NCI-H1694 treated with DMSO at 0.1 percent for 48 hours (cell line): Measurements from ENCODE around the gene BASP1.
"Not testable (repeated sequence)": the region's sequence is repeated elsewhere in the genome, so short reads cannot be mapped to it uniquely, and the experiment has no call there.

Experiments
- DNase-seq: peaks from one replicate; lab custom pipeline; 2025; lab: John Stamatoyannopoulos, UW

BASP1 gene

GRCh38 chr5:17256171-17256570 is 38.7 kb downstream of the BASP1 start:
- no peak for DNase-seq

DNA sequence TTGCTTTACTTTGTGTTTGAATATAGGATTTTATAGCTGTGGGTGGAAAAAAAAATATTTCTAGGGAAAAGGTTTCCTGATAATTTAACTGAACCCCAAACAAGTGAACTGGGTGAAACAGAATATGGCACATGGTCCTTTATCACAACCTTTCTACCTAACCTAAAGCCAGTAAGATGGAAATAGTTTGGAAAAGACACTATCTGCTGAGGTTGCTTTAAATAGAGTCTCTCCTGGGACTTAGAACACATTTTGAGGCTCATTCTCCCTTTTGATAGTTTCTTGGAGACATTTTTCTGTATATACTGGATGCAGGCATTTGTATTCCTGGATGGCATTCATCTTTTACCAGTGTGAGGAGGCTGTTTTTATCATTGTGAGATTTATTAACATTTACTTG is 39.4 kb downstream of the BASP1 start:
- no peak for DNase-seq

DNA sequence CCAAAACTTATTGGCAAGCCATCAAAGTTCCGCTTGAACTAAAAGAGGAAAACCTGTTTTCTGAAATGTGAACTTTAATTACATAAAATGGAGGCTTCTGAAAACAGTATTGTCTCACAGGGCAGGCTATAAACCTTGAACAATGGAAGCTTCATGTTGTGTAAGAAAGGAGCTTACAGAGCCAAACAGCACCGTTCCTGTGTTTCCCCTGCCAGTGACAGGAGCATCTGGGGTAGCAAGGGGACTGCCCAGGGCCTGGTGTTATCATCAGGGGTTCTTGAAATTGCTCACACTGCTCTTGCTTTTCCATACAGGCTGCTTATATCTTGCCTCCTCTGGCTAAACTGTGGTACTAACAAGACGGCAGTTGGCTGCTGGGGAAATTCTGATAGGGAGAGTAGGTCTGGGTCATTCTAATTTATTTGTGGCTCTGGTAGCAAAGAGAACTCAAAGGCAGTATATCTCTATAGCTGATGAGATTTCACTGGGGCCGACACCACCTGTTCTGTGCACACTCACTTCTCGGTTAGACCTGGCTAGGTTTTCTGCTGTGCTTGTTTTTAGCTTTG is 40.4 kb downstream of the BASP1 start:
- DNase-seq, result no peak

DNA sequence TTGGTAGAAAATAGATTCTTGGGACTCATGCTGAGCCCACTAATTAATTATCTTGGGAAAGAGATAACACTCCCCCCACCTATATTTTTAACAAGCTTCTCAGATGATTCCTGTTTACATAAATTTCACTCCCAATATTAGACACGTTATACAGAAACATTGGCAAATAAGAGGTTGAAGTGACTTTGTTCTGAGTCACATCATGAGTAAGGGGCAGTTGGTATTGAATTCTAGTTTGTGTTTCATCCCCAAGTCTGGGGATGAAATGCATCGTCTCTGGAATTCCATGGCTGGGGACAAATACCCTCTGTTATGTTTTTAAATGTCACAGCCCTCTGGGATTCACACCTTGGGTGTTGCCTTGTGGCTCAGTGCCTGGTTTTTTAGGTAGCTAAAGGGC is 41.0 kb downstream of the BASP1 start:
- DNase-seq, result no peak

GRCh38 chr5:17259012-17259411 is 41.6 kb downstream of the BASP1 start:
- not testable (repeated sequence) for DNase-seq

DNA sequence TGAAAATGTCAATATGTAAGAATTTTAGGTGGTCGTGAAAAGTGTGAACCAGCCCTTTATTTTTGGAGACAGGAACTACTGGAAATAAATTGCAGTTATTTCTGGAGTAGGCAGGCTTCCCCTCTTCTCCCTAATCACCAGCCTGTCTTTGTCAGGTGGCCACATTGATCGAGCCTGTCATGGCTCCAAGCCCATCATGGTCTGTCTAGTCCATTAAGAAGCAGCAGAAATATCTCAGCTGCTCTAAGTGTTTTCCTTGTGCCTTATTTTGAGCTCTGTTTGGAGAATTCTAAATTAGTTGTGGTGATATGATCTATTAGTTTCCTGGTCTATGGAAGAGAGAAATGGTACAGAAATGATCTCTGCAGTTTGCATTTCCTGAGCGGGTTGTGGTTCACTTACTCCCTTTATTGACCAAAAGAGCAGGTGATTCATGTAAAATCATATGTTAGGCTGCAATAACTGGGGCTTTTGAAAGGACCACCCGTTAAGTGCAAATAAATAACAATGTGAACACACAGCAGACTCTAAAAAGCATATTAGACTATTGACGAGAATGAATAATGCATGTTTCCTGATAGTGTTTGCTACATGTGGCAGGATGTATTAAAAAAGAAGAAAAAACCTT is 42.3 kb downstream of the BASP1 start:
- no peak for DNase-seq

GRCh38 chr5:17260549-17260948 is 43.1 kb downstream of the BASP1 start:
- DNase-seq, result no peak

DNA sequence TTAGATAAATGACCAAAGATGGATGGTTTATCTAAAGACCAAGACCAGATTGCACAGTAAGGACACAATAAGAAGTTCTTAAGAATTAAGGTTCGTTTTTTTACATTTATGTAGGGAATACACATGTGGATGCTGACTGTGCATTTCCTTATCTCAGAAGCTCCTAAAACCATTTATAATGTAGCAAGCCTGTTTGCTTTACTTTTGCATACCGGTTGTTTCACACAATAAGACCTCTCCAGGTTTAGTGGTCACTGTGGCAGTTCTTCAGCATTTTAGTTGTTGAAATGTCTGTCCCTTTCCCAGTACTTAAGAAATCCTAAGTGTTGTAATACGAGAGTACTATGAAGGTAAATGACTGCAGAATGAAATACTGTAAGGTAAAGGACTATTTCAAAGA is 43.6 kb downstream of the BASP1 start:
- no peak for DNase-seq

DNA sequence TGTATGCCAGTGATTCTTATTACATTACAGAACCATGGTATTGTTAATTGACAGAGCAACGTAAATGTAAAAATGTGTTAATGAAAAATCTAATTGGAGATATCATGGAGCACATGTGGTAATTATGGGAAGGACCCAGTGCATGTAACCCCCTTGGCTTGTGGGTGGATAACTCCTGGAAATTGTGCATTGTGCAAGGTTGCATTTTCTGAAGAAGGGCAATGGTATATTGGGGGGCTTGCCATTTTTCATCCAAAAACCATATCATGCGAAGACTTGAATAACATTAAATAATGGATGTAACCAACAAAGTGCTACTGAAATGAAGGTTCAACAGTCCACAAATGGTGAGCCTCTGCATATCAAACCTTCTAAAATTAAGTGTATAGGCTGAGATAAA is 47.6 kb downstream of the BASP1 start:
- DNase-seq, result no peak

DNA sequence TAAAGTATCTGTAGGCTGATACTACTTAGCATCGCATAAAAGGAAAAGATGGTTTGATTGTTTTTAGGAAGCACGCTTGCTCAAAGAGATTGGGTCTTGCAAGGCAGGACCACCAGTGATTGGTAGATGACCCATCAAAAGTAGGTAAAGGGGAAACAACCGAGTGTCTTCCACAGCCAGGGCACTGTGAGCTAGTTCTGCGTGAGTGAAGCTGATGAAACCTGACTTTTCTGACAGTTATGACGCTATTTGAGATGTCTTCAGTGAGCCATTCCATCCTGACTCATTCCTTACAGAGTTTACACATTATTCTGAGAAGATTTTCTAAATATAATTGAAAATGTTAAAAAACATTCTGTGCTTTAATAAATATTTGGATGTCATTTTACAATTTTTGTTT is 49.7 kb downstream of the BASP1 start:
- no peak for DNase-seq

DNA sequence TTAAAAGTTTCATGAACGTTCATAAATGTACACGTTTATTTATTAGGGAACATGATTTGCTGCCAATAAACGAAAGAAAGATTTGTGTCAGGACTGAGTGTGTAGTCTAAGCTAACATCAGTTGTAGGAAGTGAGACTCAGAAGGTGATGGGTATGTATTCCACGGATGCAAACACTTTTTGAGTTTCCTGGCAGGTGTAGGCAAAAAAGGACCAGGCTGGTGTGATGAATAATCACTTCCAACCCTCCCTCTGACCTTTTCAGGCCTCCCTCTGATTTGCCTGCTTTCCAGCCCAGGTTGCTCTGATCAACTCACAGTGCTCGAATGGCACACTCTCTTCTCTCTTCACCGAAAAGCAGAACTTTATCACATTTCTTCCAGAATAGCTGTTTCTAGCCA is 51.8 kb downstream of the BASP1 start:
- no peak for DNase-seq

GRCh38 chr5:17272111-17272510 is 54.7 kb downstream of the BASP1 start:
- no peak for DNase-seq

DNA sequence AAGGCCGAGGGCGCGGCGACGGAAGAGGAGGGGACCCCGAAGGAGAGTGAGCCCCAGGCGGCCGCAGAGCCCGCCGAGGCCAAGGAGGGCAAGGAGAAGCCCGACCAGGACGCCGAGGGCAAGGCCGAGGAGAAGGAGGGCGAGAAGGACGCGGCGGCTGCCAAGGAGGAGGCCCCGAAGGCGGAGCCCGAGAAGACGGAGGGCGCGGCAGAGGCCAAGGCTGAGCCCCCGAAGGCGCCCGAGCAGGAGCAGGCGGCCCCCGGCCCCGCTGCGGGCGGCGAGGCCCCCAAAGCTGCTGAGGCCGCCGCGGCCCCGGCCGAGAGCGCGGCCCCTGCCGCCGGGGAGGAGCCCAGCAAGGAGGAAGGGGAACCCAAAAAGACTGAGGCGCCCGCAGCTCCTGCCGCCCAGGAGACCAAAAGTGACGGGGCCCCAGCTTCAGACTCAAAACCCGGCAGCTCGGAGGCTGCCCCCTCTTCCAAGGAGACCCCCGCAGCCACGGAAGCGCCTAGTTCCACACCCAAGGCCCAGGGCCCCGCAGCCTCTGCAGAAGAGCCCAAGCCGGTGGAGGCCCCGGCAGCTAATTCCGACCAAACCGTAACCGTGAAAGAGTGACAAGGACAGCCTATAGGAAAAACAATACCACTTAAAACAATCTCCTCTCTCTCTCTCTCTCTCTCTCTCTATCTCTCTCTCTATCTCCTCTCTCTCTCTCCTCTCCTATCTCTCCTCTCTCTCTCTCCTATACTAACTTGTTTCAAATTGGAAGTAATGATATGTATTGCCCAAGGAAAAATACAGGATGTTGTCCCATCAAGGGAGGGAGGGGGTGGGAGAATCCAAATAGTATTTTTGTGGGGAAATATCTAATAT is 58.1 kb downstream of the BASP1 start:
- DNase-seq, result no peak

GRCh38 chr5:17276445-17276844 is 59.0 kb downstream of the BASP1 start:
- DNase-seq, result no peak

GRCh38 chr5:17277907-17278306 is 60.5 kb downstream of the BASP1 start:
- DNase-seq, result no peak

GRCh38 chr5:17278931-17279330 is 61.5 kb downstream of the BASP1 start:
- DNase-seq, result no peak

- DNase-seq, result no peak
Measured at GRCh38 chr5:17279487-17279886, 62.1 kb downstream of the BASP1 start.

GRCh38 chr5:17282283-17283120 is 65.1 kb downstream of the BASP1 start:
- no peak for DNase-seq

DNA sequence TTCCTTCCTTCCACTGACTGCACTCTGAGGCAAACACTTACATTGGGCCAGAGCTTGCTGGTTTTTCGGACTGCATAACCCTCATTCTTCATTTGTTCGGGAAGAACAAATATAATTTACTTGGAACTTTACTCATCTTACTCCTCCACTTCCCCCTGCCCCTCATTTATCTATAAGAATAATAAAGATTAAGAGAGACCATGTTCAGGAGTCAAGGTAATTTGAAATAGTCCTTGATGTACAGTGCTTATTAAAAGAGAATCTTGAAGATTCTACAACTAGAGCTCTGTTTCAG is 65.6 kb downstream of the BASP1 start:
- no peak for DNase-seq

DNA sequence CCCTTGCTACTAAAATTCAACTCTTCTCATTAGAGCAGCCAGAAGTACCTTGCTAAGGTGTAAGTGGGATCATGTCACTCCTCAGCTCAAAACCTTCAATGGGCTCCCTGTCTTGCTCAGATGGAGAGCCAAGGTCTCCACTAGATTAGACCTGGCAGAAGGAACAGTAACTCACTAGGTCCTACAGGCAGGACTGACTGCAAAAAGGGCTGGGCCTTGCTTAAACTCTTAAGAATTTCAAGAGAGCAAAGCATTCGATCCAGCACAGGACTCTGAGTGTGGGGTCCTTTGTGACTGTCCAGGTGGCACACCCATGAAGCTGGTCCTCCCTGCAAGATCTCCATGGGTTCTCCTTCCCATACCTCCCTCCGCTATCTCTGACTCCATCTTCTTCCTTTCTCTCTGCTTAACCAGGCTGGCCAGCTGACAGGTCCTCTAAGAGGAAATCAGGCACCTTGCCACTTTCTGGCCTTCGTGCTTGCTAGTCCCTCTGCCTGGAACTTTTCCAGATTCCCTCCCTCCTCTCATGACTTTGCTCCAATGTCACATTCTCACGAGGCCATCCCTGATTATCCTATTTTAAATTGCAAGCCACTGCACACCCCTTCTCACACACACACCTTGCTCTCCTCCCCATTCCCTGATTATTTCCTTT is 70.2 kb downstream of the BASP1 start:
- DNase-seq, result no peak

GRCh38 chr5:17288570-17288969 is 71.1 kb downstream of the BASP1 start:
- DNase-seq, result no peak
